Islet of Langerhans (tissue), 1 donor: ENCODE results near the gene ATP10A.

Experiments
- FAIRE-seq: peaks from one replicate; lab custom pipeline; 2011; peaks lifted over from hg19 to GRCh38; lab: Jason Lieb, UNC

Gene ATP10A

GRCh38 chr15:25736461-25736860, 126.7 kb downstream of the ATP10A start:
- FAIRE-seq = no peak

DNA sequence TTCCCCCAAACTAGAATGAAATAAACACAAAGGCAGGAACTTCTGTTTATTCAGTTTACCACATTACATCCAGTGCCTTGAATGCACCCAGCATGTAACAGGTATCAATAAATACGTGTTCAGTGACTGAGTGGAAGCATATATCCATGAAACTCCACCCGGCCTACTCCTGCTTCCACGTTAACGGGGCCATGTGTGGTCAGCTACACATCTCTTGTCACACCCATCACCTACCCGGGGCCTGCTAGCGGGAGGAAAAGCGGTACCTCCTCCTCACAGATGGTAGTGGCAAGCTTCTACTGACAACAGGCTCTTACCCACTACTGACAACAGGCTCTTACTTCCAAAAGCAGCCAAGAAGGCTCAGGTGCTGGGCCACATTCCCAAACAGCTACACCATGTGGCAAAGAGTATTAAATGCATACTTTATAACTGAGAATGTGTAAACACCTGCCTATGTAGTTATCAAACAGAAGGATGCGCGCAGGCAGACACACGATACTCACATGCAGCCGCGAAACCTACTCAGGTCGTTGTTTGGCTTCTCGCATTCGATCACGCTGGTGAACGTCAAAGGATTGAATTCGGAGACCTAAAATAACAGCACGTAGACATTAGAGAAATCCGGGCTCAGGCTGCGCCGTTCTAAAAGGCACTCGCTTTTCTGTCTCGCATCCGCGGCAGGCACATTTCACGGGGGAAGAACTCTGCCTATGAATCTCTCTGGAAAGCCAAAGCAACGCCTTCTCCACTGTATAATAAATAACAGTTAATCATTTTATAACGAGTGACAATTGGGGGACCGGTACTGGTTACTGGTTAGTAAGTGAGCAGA, 127.4 kb downstream of the ATP10A start:
- FAIRE-seq = no peak

DNA sequence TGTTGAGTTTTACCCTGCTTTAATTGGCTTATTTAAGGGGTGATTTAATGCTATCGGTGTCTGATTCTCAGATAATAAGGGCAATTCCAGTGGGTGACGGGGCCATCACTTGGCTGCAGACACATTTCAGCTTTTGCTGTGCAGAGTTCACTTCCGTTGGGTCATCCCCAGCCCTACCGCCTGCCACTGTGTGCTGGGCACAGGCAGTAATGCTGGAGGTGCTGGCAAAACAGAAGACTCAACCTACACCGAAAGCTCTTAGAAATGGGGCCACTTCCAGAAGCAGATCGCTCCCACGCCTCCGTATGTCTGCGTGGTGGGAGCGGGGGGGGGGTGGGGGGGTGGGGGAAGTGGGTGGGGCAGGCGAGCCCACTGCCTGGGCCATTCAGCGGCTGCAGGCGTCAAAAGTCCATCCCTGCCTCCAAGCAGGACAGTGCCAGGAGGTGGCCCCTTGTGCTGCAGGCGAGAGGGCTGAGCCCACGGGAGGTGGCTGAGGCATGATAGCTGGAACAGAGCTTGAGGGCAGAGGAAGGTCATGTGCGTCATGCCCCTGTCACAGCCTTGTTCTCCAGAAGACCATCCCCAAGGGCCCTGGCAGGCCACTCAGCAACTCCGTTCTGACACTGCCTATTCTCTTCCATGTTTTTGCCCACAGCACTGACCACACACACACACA, 128.3 kb downstream of the ATP10A start:
- FAIRE-seq = no peak

DNA sequence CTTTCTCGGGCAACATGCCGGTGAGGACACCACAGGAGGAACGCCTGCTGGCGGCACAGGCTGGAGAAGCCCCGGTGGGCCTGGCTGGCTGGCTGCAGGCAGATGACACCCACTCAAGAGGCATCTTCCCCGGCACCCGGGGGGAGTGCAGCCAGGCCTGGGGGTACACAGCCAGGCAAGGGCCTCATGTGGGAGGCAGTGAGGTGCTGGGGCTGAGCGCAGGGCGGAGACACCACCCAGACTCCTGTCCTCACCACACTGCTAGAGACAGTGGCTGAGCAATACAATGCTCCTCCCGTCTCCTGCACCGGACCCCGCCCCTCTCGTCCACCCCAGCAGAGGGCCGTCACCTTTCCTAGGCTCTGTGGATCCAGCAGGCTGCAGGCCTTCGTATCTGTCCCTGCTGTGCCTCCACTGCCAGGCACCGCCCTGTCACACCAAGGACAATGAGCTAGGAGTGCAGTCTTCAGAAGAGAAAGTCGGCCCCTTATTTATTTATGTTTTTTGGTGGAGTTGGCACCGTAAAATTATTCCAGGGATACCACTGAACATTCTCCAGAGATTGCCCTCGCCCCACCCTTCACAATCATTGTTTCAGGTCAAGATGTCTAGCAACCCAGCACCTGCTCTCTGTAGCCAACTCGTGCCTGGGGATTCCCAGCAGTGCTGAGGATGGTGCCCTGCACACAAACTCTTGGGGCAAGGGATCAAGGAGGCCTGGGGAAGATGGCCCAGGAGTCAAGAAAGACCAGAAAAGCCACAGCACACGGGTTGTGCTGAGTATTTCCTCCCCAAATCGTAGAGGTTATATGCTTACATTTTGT, 129.1 kb downstream of the ATP10A start:
- no peak for FAIRE-seq

- FAIRE-seq = no peak
Observed at GRCh38 chr15:25733036-25733855, 129.9 kb downstream of the ATP10A start.

- no peak for FAIRE-seq
Observed at GRCh38 chr15:25732191-25732590, 130.9 kb downstream of the ATP10A start.

DNA sequence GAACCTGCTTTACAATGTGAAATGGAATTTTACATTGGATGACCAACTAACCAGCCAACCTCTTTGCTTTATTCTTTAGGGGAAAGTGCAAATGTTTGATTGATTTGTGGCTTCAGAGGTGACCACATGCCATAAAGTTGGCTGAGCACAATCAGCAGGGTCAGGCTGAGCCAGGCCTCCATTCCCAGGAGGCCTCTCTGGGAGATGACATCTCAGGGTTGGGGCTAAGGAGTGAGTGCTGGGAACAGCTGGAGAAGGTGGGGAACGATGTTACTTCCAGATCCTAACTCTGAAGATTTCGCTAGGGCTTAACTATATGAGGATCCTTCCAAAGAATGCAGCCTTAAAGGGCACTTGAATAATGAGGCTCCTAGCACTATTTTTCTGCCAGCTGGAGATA, 131.7 kb downstream of the ATP10A start:
- no peak for FAIRE-seq

DNA sequence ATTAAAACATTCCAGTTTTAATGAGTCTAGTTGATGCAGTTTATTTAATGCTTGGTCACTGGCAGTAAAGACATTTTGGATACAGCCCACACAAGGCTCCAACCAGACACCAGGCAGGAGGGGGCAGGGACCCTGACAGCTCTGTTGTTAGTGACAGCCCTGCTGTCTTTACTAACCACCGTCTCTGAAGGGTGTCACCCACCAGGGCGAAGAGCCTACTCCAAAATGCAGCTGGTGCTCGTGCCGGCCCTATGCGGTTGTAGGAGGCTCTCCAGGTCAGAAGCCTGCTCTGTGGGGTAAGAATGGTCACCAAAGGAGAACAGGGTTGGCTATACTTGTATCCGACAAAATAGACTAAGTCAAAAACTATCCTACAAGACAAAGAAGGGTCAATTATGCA, 132.2 kb downstream of the ATP10A start:
- FAIRE-seq = no peak

DNA sequence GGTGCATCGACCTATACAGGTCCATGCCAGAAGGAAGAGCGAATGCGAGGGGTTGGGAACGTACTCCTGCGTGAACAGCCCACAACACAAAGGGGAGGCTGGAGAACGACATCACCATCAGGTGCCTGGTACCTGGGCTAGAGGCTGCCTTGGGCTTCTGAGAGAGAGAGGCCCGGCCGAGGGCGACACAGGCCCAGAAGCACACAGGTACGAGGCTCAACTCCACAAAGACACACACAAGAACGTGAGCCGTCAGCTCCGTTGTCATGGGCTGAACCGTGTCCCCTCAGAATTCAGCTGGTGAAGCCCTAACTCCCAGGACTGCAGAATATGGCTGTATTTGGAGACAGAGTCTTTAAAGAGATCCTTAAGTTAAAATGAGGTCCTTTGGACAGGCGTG, 134.3 kb downstream of the ATP10A start:
- FAIRE-seq = no peak

- no peak for FAIRE-seq
Observed at GRCh38 chr15:25727867-25728600, 135.1 kb downstream of the ATP10A start.

DNA sequence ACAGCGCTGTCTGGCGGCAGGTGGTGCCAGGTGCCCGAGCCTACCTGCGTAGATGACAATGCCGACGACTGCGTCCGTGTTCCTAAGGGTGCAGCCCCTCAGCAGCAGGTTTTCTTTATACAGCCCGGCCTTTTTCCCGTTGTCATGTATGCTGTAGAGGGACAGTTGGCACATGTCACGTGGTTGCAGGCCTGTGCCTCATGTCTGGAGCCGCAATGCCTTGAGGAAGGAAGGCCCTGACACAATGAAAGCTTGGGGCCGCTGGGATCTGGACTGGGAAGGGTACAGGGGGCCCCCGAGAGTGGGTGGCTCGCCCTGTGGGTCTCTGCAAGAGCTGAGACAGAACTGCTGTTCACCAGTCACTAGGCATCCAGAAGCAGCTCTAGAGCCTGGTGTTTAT, 136.0 kb downstream of the ATP10A start:
- FAIRE-seq = no peak

- no peak for FAIRE-seq
Observed at GRCh38 chr15:25725758-25726157, 137.4 kb downstream of the ATP10A start.

- no peak for FAIRE-seq
Observed at GRCh38 chr15:25724899-25725298, 138.2 kb downstream of the ATP10A start.

DNA sequence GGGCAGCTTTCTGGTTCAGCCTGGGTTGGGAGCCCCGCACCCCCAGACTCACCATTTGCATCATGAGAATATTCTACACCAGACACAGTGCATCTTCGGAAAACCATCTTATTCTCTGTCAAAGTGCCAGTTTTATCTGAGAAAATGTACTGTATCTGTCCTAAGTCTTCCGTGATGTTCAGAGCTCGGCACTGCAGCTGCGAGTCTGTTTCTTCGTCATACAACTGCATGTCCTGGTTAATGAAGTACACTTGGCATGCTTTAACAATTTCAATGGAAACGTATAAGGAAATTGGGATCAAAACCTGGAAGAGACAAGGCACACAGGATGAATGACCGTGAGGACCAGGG, 141.5 kb downstream of the ATP10A start:
- FAIRE-seq = no peak

DNA sequence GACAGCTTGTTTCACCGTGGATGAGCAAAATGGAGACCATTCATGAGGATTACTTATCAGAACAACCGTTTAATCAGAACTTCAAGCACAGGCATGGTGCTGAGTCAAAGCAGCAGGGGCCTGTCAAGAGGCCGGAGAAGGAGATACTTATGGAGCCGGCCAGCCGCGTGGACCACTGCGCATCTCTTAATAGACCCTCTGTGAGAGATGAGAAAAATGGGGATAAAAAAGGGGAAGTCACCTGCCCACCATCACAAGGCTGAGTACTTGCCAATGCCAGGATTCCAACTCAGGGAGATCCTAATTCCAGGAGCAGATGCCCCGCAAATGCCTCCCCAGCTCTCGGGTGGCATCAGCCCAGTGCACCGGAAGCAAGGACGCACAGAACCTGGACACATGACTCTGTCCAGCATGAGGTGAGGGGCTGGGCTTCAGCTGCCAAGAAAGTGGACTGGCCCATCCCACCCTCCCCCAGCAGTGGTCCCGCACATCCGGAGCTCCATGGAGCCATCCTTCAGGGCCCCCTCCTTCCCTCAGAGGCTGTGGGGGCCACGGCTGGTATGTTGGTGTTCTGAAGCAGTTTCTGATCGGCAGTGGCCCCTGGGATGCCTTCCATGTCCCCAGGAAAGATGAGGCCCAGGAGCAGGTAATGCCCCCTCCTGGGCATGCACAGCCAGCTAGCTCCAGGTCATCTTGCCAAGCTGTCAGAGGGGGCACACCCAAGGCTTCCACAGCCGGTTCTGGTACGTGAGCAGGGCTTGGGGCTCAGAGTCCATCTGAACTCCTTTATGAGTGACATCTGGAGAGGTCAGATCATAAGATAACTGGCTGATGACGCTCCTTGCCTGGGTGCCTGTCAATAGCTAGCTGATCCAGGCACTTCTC, 143.8 kb downstream of the ATP10A start:
- no peak for FAIRE-seq

DNA sequence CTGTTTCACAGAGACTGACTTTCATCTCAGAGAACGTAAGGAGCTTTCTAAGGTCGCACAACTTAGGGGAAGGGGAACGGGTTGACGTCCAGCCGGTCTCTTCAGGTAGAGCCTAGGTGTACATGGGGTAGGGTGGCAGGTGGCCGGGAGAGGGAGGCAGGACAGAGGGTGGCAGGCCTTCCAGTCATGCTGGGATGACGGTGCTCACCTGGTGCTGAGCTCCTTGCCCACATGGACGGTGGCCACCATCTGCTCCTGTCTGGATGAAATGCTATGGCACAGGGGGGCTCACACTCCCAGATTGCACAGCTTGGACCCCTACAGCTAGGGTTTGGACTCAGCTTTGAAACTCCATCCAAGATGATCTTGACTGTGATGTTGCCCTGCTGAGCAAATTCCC, 144.5 kb downstream of the ATP10A start:
- no peak for FAIRE-seq

GRCh38 chr15:25718169-25718536, 145.0 kb downstream of the ATP10A start:
- FAIRE-seq = no peak

- no peak for FAIRE-seq
Observed at GRCh38 chr15:25717457-25718168, 145.5 kb downstream of the ATP10A start.

DNA sequence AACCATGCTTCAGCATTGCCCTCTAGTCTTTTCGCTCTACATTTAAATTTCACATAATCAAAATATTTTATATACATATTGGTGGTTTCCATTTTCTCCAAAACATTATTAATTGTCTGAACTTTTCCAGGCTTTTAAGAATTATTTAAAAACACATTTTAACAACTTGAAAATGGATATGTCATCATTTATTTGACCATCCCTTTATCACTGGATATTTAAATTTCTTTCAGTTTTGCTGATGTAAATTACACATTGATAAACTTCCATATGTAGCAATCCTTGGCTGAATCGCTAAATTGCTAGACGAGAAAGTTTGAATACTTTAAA, 146.0 kb downstream of the ATP10A start:
- FAIRE-seq = no peak
